HepG2 (cell line): Measurements from ENCODE around the gene ARSB. TPM values are rescaled to one million over a fixed set of nuclear protein-coding genes. Genes with fewer than 3 reads are reported as not detected.

Experiments
- CERS6 ChIP-seq: sonication (generic); formaldehyde crosslinking; IDR thresholded peaks from 2 replicates; pipeline ENCODE4 v1.5.0; 2020; ENCODE audit warnings: missing genetic modification reagents
- CREB1 ChIP-seq, 2 experiments: fragments of 450-650 bp in 1 of 2; IDR thresholded peaks; 2 replicates each; pipeline ENCODE4 v1.6.1; 2016 to 2017; ENCODE audit warnings: control low read depth in 1 of 2, mild to moderate bottlenecking in 1 of 2, missing compliant biosample characterization in 1 of 2, missing genetic modification characterization in 1 of 2
- FOSL1 ChIP-seq: sonication (generic); formaldehyde crosslinking; IDR thresholded peaks from 2 replicates; pipeline ENCODE4 v1.9.0; 2021; ENCODE audit warnings: missing genetic modification reagents, borderline replicate concordance
- GATAD1 ChIP-seq: IDR thresholded peaks from 2 replicates; pipeline ENCODE4 v1.6.1; 2016; ENCODE audit warnings: missing genetic modification reagents, missing compliant biosample characterization
- GTF3A ChIP-seq: sonication (generic); formaldehyde crosslinking; conservative IDR thresholded peaks from 2 replicates; pipeline ENCODE4 v1.4.0; 2020; ENCODE audit warnings: mild to moderate bottlenecking, missing genetic modification reagents
- MATR3 ChIP-seq: sonication (generic); formaldehyde crosslinking; IDR thresholded peaks from 2 replicates; pipeline ENCODE4 v1.4.0; 2020; ENCODE audit warnings: missing genetic modification reagents
- NR3C1 ChIP-seq: sonication (generic); formaldehyde crosslinking; IDR thresholded peaks from 2 replicates; pipeline ENCODE4 v1.4.0; 2020; ENCODE audit warnings: missing genetic modification reagents
- PATZ1 ChIP-seq: sonication (generic); formaldehyde crosslinking; IDR thresholded peaks from 2 replicates; pipeline ENCODE4 v1.4.0; 2020; ENCODE audit warnings: missing genetic modification reagents
- RERE ChIP-seq: IDR thresholded peaks from 2 replicates; pipeline ENCODE4 v1.6.1; 2016; ENCODE audit warnings: low read depth, missing genetic modification reagents, missing compliant biosample characterization
- TCF7 ChIP-seq: sonication (generic); IDR thresholded peaks from 2 replicates; pipeline ENCODE4 v1.6.1; 2016; ENCODE audit warnings: antibody characterized with exemption, low read depth
- TMF1 ChIP-seq: sonication (generic); formaldehyde crosslinking; IDR thresholded peaks from 2 replicates; pipeline ENCODE4 v1.8.1; 2022; ENCODE audit warnings: low read depth, missing genetic modification reagents
- UBTF ChIP-seq: sonication (generic); formaldehyde crosslinking; IDR thresholded peaks from 2 replicates; pipeline ENCODE4 v1.4.0; 2020; ENCODE audit warnings: mild to moderate bottlenecking, missing genetic modification reagents
- ZBTB14 ChIP-seq: sonication (generic); formaldehyde crosslinking; IDR thresholded peaks from 2 replicates; pipeline ENCODE4 v1.4.0; 2020; ENCODE audit warnings: missing genetic modification reagents
- ZC3H4 ChIP-seq: sonication (generic); formaldehyde crosslinking; IDR thresholded peaks from 2 replicates; pipeline ENCODE4 v1.4.0; 2020; ENCODE audit warnings: missing genetic modification reagents, borderline replicate concordance
- ZFP1 ChIP-seq: IDR thresholded peaks from 2 replicates; pipeline ENCODE4 v1.6.1; 2016
- ZKSCAN1 ChIP-seq: fragments of 150-350 bp; IDR thresholded peaks from 2 replicates; pipeline ENCODE4 v1.6.1; 2014; ENCODE audit warnings: low read length
- ZNF530 ChIP-seq: sonication (generic); formaldehyde crosslinking; IDR thresholded peaks from 2 replicates; pipeline ENCODE4 v1.5.0; 2020; ENCODE audit warnings: low read depth, mild to moderate bottlenecking, missing genetic modification reagents
- ZNF598 ChIP-seq: sonication (generic); formaldehyde crosslinking; IDR thresholded peaks from 2 replicates; pipeline ENCODE4 v1.5.1; 2020; ENCODE audit warnings: mild to moderate bottlenecking, missing genetic modification reagents, borderline replicate concordance
- ZZZ3 ChIP-seq: sonication (generic); formaldehyde crosslinking; IDR thresholded peaks from 2 replicates; pipeline ENCODE4 v1.4.0; 2020; ENCODE audit warnings: missing genetic modification reagents, mild to moderate bottlenecking, borderline replicate concordance
- polyA plus RNA-seq, 8 experiments: library from polyadenylated mRNA; depleted of rRNA in 3 of 8; stranded (reverse) in 7 of 8; unstranded in 1 of 8; fragments of >200 nt; fragmentation: Illumina TruSeq in 4 of 8; extraction: Trizol in 4 of 8; gene quantifications; 2 replicates each; pipeline versions ENCODE4 v1.2.1 to v1.2.3, GENCODE V29; 2011 to 2016; ENCODE audit warnings: low read depth in 4 of 8, missing spikeins in 1 of 8, mixed read lengths in 1 of 8; ENCODE audit not compliant: insufficient read depth in 1 of 8
- total RNA-seq, 5 experiments: library from RNA; depleted of rRNA; stranded (reverse); fragments of >200 nt; fragmentation: Illumina TruSeq; extraction: Trizol; gene quantifications; 2 replicates each; pipeline ENCODE4 v1.2.3, GENCODE V29; 2016; ENCODE audit warnings: low read depth in 1 of 5

ARSB gene
- total and polyA plus RNA-seq, 2 of the 13 experiments (the other 11 are each of a cell fraction or from before 2014, with no cell fraction given) = 52.6 to 66.4 TPM

GRCh38 chr5:78985725-78986223 lies 664 bp upstream of the ARSB start (continued):
- peak; percentile 54; the same call in 1 of the 2 replicates for TF ChIP-seq ZBTB14 (CRISPR knock-in tag)
- no peak; the same call in 1 of the 2 replicates for TF ChIP-seq ZKSCAN1
- TF ChIP-seq TMF1 = no peak
- no peak for TF ChIP-seq ZZZ3 (CRISPR knock-in tag)
- TF ChIP-seq MATR3 (CRISPR knock-in tag) = no peak
- no peak for TF ChIP-seq ZNF598 (CRISPR knock-in tag)
- peak; percentile 75 for TF ChIP-seq FOSL1 (CRISPR knock-in tag)
- TF ChIP-seq CREB1 (IDR thresholded peaks at IDR 0.05) = peak; percentile 78
- TF ChIP-seq CREB1 (CRISPR knock-in tag; IDR thresholded peaks at IDR 0.05) = peak; percentile 87
- no peak for TF ChIP-seq NR3C1 (CRISPR knock-in tag)
- no peak for TF ChIP-seq ZNF530 (CRISPR knock-in tag)
- TF ChIP-seq RERE (CRISPR knock-in tag) = peak; percentile 96
- peak; percentile 72; the same call in 1 of the 2 replicates for TF ChIP-seq UBTF (CRISPR knock-in tag)
- peak; percentile 68; the same call in 1 of the 2 replicates for TF ChIP-seq GTF3A (CRISPR knock-in tag)
- no peak for TF ChIP-seq CERS6
- TF ChIP-seq PATZ1 (CRISPR knock-in tag) = peak; percentile 94
- peak; percentile 98 for TF ChIP-seq TCF7
- TF ChIP-seq GATAD1 (CRISPR knock-in tag) = peak; percentile 74
- TF ChIP-seq ZFP1 (CRISPR knock-in tag) = peak; percentile 93
- peak; percentile 100 for TF ChIP-seq ZC3H4
